Neural progenitor cell (in vitro differentiated cells): Measurements from ENCODE around the gene ZBP1. TPM values are rescaled to one million over a fixed set of nuclear protein-coding genes. Genes with fewer than 3 reads are reported as not detected.

Experiments used
- DNase-seq: peaks from one replicate; pipeline ENCODE4 v3.0.0-alpha.2; 2016; ENCODE audit warnings: low spot score
- H2AFZ ChIP-seq: fragments of 200-600 bp; sonication (generic); replicated peaks from 2 replicates; pipeline ENCODE4 v1.6.1; 2016; ENCODE audit warnings: antibody characterized with exemption
- H3F3A ChIP-seq: fragments of 200-600 bp; sonication (generic); 2 replicates; pipeline ENCODE4 v1.6.1; 2016; ENCODE audit warnings: antibody characterized with exemption, low read depth
- H3K27ac ChIP-seq: fragments of 200-600 bp; sonication (generic); 2 replicates; pipeline ENCODE4 v1.5.1; 2016; ENCODE audit warnings: mild to moderate bottlenecking
- H3K27me3 ChIP-seq: fragments of 200-600 bp; sonication (generic); 2 replicates; pipeline ENCODE4 v1.6.1; 2016; ENCODE audit warnings: mild to moderate bottlenecking, moderate library complexity
- H3K36me3 ChIP-seq: fragments of 200-600 bp; sonication (generic); 2 replicates; pipeline ENCODE4 v1.5.1; 2016
- H3K4me1 ChIP-seq: fragments of 200-600 bp; sonication (generic); 2 replicates; pipeline ENCODE4 v1.6.1; 2016; ENCODE audit warnings: mixed run types
- H3K4me2 ChIP-seq: fragments of 200-600 bp; sonication (generic); 2 replicates; pipeline ENCODE4 v1.6.1; 2016
- H3K4me3 ChIP-seq: fragments of 200-600 bp; sonication (generic); 2 replicates; pipeline ENCODE4 v1.5.1; 2016
- H3K79me2 ChIP-seq: fragments of 200-600 bp; sonication (generic); 2 replicates; pipeline ENCODE4 v1.6.1; 2016; ENCODE audit warnings: low read depth
- H3K9ac ChIP-seq: fragments of 200-600 bp; sonication (generic); 2 replicates; pipeline ENCODE4 v1.6.1; 2016
- H3K9me3 ChIP-seq: fragments of 200-600 bp; sonication (generic); 2 replicates; pipeline ENCODE4 v1.5.1; 2016; ENCODE audit warnings: low read depth
- H4K20me1 ChIP-seq: fragments of 200-600 bp; sonication (generic); 2 replicates; pipeline ENCODE4 v1.6.1; 2016; ENCODE audit warnings: low read depth
- H3K27ac Mint-ChIP-seq: 3 replicates; pipeline ENCODE4 v1.8.0; 2021; ENCODE audit warnings: mixed read lengths
- H3K27me3 Mint-ChIP-seq: 2 replicates; pipeline ENCODE4 v1.8.0; 2022; ENCODE audit warnings: low read depth, mild to moderate bottlenecking, inconsistent platforms, moderate library complexity, mixed read lengths; ENCODE audit not compliant: insufficient read depth
- H3K36me3 Mint-ChIP-seq: 3 replicates; pipeline ENCODE4 v1.8.0; 2021; ENCODE audit warnings: mixed read lengths
- H3K4me1 Mint-ChIP-seq: 3 replicates; pipeline ENCODE4 v1.8.0; 2021; ENCODE audit warnings: mixed read lengths
- H3K4me3 Mint-ChIP-seq: 3 replicates; pipeline ENCODE4 v1.8.0; 2021; ENCODE audit warnings: mild to moderate bottlenecking, moderate library complexity, mixed read lengths
- H3K9me3 Mint-ChIP-seq: 3 replicates; pipeline ENCODE4 v1.8.0; 2020; ENCODE audit warnings: mixed read lengths
- CTCF ChIP-seq: fragments of 200-600 bp; sonication (generic); IDR thresholded peaks from 2 replicates; pipeline ENCODE4 v1.5.1; 2017; ENCODE audit warnings: antibody characterized with exemption, mild to moderate bottlenecking
- EZH2 ChIP-seq: fragments of 200-600 bp; sonication (generic); IDR thresholded peaks from 2 replicates; pipeline ENCODE4 v1.6.1; 2017; ENCODE audit warnings: antibody characterized with exemption, mild to moderate bottlenecking, moderate library complexity
- EZH2phosphoT487 ChIP-seq: fragments of 200-600 bp; sonication (generic); IDR thresholded peaks from 2 replicates; pipeline ENCODE4 v1.6.1; 2017; ENCODE audit warnings: antibody characterized with exemption
- total RNA-seq: library from RNA; depleted of rRNA; stranded (reverse); fragments of >200 nt; gene quantifications from 2 replicates; pipeline ENCODE4 v1.2.3, GENCODE V29; 2015; ENCODE audit warnings: low replicate concordance

The ZBP1 gene
- total RNA-seq, 1 donor from 2014 or later, result not detected

GRCh38 chr20:57601211-57601570 lies 19.0 kb downstream of the ZBP1 start:
- H3K9me3 ChIP-seq, result no peaks in the 10 kb centered on the region
- H3K27ac ChIP-seq, result no peak overlapping the region
- peaks cover 30% of the 10 kb centered on the region for H3K4me1 Mint-ChIP-seq
- TF ChIP-seq EZH2phosphoT487 (no peak), CTCF (no peak), EZH2 (no peak)
- H3K27me3 ChIP-seq, result no peaks in the 10 kb centered on the region
- no peaks in the 10 kb centered on the region for H4K20me1 ChIP-seq
- no peak overlapping the region for H3K4me3 Mint-ChIP-seq
- H3F3A ChIP-seq, result no peaks in the 10 kb centered on the region
- H3K27me3 Mint-ChIP-seq, result peaks cover 12% of the 10 kb centered on the region
- peaks cover 9% of the 10 kb centered on the region for H3K4me1 ChIP-seq
- H3K9ac ChIP-seq, result no peak overlapping the region
- H2AFZ ChIP-seq, result no peak overlapping the region
- H3K36me3 ChIP-seq, result no peaks in the 10 kb centered on the region
- no peaks in the 10 kb centered on the region for H3K36me3 Mint-ChIP-seq
- H3K79me2 ChIP-seq, result no peaks in the 10 kb centered on the region
- H3K27ac Mint-ChIP-seq, result no peak overlapping the region
- H3K4me3 ChIP-seq, result no peak overlapping the region
- no peak overlapping the region for H3K4me2 ChIP-seq
- peaks cover 4% of the 10 kb centered on the region for H3K9me3 Mint-ChIP-seq
- DNase-seq, result no peak

GRCh38 chr20:57600320-57601210 lies 19.7 kb downstream of the ZBP1 start:
- Histone ChIP-seq H3K4me1 (peaks cover 9% of the 10 kb centered on the region), H3K4me2 (no peak overlapping the region), H3K4me3 (no peak overlapping the region), H3K79me2 (no peaks in the 10 kb centered on the region), H3K36me3 (no peaks in the 10 kb centered on the region), H3F3A (no peaks in the 10 kb centered on the region), H3K9me3 (no peaks in the 10 kb centered on the region), H4K20me1 (no peaks in the 10 kb centered on the region), H2AFZ (no peak overlapping the region), H3K9ac (no peak overlapping the region), H3K27ac (no peak overlapping the region), H3K27me3 (no peaks in the 10 kb centered on the region)
- Mint-ChIP-seq H3K27me3 (peaks cover 17% of the 10 kb centered on the region), H3K27ac (no peak overlapping the region), H3K4me3 (no peak overlapping the region), H3K9me3 (peaks cover 4% of the 10 kb centered on the region), H3K36me3 (no peaks in the 10 kb centered on the region), H3K4me1 (peaks cover 30% of the 10 kb centered on the region)
- no peak for TF ChIP-seq EZH2
- TF ChIP-seq CTCF, result no peak
- no peak for TF ChIP-seq EZH2phosphoT487
- no peak for DNase-seq

GRCh38 chr20:57598491-57598890 lies 21.7 kb downstream of the ZBP1 start:
- peaks cover 2% of the 10 kb centered on the region for H3K9me3 Mint-ChIP-seq
- no peak for TF ChIP-seq CTCF
- TF ChIP-seq EZH2, result no peak
- TF ChIP-seq EZH2phosphoT487, result no peak
- no peaks in the 10 kb centered on the region for H3K36me3 ChIP-seq
- H3K27ac ChIP-seq, result no peak overlapping the region
- H3K4me3 Mint-ChIP-seq, result no peak overlapping the region
- peaks cover 39% of the 10 kb centered on the region for H3K4me1 Mint-ChIP-seq
- H3K4me3 ChIP-seq, result no peak overlapping the region
- no peaks in the 10 kb centered on the region for H3K9me3 ChIP-seq
- no peak for DNase-seq
- peaks cover 8% of the 10 kb centered on the region for H3F3A ChIP-seq
- no peak overlapping the region for H3K9ac ChIP-seq
- H3K27ac Mint-ChIP-seq, result no peak overlapping the region
- no peaks in the 10 kb centered on the region for H3K36me3 Mint-ChIP-seq
- peak overlapping the region; percentile 47 for H3K4me2 ChIP-seq
- peaks cover 9% of the 10 kb centered on the region for H3K4me1 ChIP-seq
- no peak overlapping the region for H2AFZ ChIP-seq
- H3K27me3 Mint-ChIP-seq, result peaks cover 21% of the 10 kb centered on the region
- no peaks in the 10 kb centered on the region for H3K27me3 ChIP-seq
- no peaks in the 10 kb centered on the region for H4K20me1 ChIP-seq
- no peaks in the 10 kb centered on the region for H3K79me2 ChIP-seq
